Keratinocyte (primary cell): ENCODE data around the gene JTB. TPM values are rescaled to one million over a fixed set of nuclear protein-coding genes. Genes with fewer than 3 reads are reported as not detected.
A peak's percentile ranks its signal among the peaks of the same experiment; 100 is the strongest.

Experiments used
- DNase-seq: peaks from one replicate; pipeline ENCODE4 v3.0.0-alpha.2; 2011; ENCODE audit warnings: low read depth, missing footprints, low spot score
- FAIRE-seq: peaks from 2 replicates; lab custom pipeline; 2011; peaks lifted over from hg19 to GRCh38; lab: Jason Lieb, UNC
- H2AFZ ChIP-seq: 2 replicates; pipeline ENCODE4 v1.6.0; 2012; ENCODE audit warnings: low read length, control low read depth, inconsistent platforms; ENCODE audit not compliant: control insufficient read depth
- H3K27ac ChIP-seq: 2 replicates; pipeline ENCODE4 v1.5.1; 2011; ENCODE audit warnings: low read length; ENCODE audit not compliant: control insufficient read depth, insufficient read depth
- H3K27me3 ChIP-seq: 3 replicates; pipeline ENCODE4 v1.6.0; 2011; ENCODE audit warnings: low read length; ENCODE audit not compliant: control insufficient read depth, insufficient read depth; ENCODE audit errors: extremely low read depth
- H3K36me3 ChIP-seq, 2 experiments: 2 replicates in 1 of 2; 3 replicates in 1 of 2; pipeline ENCODE4 v1.5.1; 2011; ENCODE audit warnings: low read length in 2 of 2, mild to moderate bottlenecking in 1 of 2; ENCODE audit not compliant: control insufficient read depth in 2 of 2, insufficient read depth in 2 of 2; ENCODE audit errors: extremely low read depth in 1 of 2
- H3K4me1 ChIP-seq: 3 replicates; pipeline ENCODE4 v1.5.1; 2011; ENCODE audit warnings: low read length; ENCODE audit not compliant: control insufficient read depth, insufficient read depth; ENCODE audit errors: extremely low read depth
- H3K4me2 ChIP-seq: 3 replicates; pipeline ENCODE4 v1.6.0; 2011; ENCODE audit warnings: low read depth, low read length; ENCODE audit not compliant: control insufficient read depth, insufficient read depth; ENCODE audit errors: extremely low read depth
- H3K4me3 ChIP-seq, 3 experiments: fragments of 200-600 bp in 1 of 3; sonication (generic) in 1 of 3; 2 replicates in 2 of 3; 3 replicates in 1 of 3; pipeline ENCODE4 v1.5.1; 2011 to 2016; ENCODE audit warnings: low read length in 3 of 3, mild to moderate bottlenecking in 3 of 3, control low read depth in 2 of 3, inconsistent platforms in 1 of 3, low read depth in 1 of 3, mixed read lengths in 1 of 3, mixed run types in 1 of 3, moderate library complexity in 1 of 3; ENCODE audit not compliant: control insufficient read depth in 2 of 3, insufficient read depth in 2 of 3; ENCODE audit errors: extremely low read depth in 1 of 3
- H3K79me2 ChIP-seq: 2 replicates; pipeline ENCODE4 v1.6.0; 2012; ENCODE audit warnings: low read length; ENCODE audit not compliant: control insufficient read depth, insufficient read depth
- H3K9ac ChIP-seq: 3 replicates; pipeline ENCODE4 v1.6.0; 2011; ENCODE audit warnings: low read length; ENCODE audit not compliant: control insufficient read depth, insufficient read depth; ENCODE audit errors: extremely low read depth
- H3K9me1 ChIP-seq: 3 replicates; pipeline ENCODE4 v1.6.0; 2011; ENCODE audit warnings: low read length; ENCODE audit not compliant: control insufficient read depth, insufficient read depth; ENCODE audit errors: extremely low read depth
- H3K9me3 ChIP-seq: 2 replicates; pipeline ENCODE4 v1.5.1; 2012; ENCODE audit warnings: low read depth, low read length; ENCODE audit not compliant: control insufficient read depth
- H4K20me1 ChIP-seq: 3 replicates; pipeline ENCODE4 v1.6.0; 2011; ENCODE audit warnings: low read length; ENCODE audit not compliant: control insufficient read depth, insufficient read depth; ENCODE audit errors: extremely low read depth
- EZH2 ChIP-seq: IDR thresholded peaks from one replicate; pipeline ENCODE4 v1.6.1; 2012; ENCODE audit warnings: inconsistent platforms, mild to moderate bottlenecking, low read length, moderate library complexity
- dilution Hi-C: fragments of 300-500 bp; cut with MboI; formaldehyde crosslinking; loops from one replicate; pipeline ENCODE4 v1.7.0; 2020; ENCODE audit warnings: low sequenced_read_pairs; ENCODE audit not compliant: extremely low pct_ligation_motif_present
- polyA plus RNA-seq, 5 experiments: library from polyadenylated mRNA; depleted of rRNA in 3 of 5; stranded (reverse) in 3 of 5; stranded (forward) in 1 of 5; unstranded in 1 of 5; fragments of >200 nt; gene quantifications; 1 replicate in 1 of 5; 2 replicates in 3 of 5; 3 replicates in 1 of 5; pipeline versions ENCODE4 v1.2.1 to v1.2.3, GENCODE V29; 2011 to 2012; ENCODE audit warnings: missing spikeins in 2 of 5, low read depth in 1 of 5, low replicate concordance in 1 of 5
- TF ChIP-seq, protein P1 (sequence below), 3 experiments: IDR thresholded peaks in 1 of 3; conservative IDR thresholded peaks in 1 of 3; optimal IDR thresholded peaks in 1 of 3; 2 replicates in 2 of 3; 3 replicates in 1 of 3; pipeline versions ENCODE3 to v1.5.1; 2011; ENCODE audit warnings: low read length in 3 of 3, mild to moderate bottlenecking in 3 of 3, moderate library complexity in 2 of 3, control low read depth in 1 of 3, inconsistent platforms in 1 of 3; ENCODE audit not compliant: insufficient read depth in 2 of 3; ENCODE audit errors: extremely low read depth in 1 of 3

The JTB gene
- polyA plus RNA-seq, 1 donor (not counting 4 experiments of a cell fraction or from before 2014, with no cell fraction given) = 83.4 TPM

GRCh38 chr1:153945131-153945794 lies 32.2 kb downstream of the JTB start:
- FAIRE-seq (no peak), DNase-seq (no peak)
- Histone ChIP-seq H3K9me1 (no peaks in the 10 kb centered on the region), H4K20me1 (no peaks in the 10 kb centered on the region), H3K9ac (peak overlapping the region; percentile 82), H3K4me2 (peak overlapping the region; percentile 92), H3K27me3 (no peaks in the 10 kb centered on the region), H3K9me3 (no peaks in the 10 kb centered on the region), H3K27ac (peak overlapping the region; percentile 80), H3K4me3 (peak overlapping the region; percentile 75 to 88 (median 79)), H2AFZ (peak overlapping the region; percentile 70), H3K79me2 (peaks cover 22% of the 10 kb centered on the region), H3K36me3 (peaks cover 20 to 35% of the 10 kb centered on the region in 2 experiments), H3K4me1 (peaks cover 10% of the 10 kb centered on the region)
- dilution Hi-C loops = no loop called here
- TF ChIP-seq, protein P1, sequence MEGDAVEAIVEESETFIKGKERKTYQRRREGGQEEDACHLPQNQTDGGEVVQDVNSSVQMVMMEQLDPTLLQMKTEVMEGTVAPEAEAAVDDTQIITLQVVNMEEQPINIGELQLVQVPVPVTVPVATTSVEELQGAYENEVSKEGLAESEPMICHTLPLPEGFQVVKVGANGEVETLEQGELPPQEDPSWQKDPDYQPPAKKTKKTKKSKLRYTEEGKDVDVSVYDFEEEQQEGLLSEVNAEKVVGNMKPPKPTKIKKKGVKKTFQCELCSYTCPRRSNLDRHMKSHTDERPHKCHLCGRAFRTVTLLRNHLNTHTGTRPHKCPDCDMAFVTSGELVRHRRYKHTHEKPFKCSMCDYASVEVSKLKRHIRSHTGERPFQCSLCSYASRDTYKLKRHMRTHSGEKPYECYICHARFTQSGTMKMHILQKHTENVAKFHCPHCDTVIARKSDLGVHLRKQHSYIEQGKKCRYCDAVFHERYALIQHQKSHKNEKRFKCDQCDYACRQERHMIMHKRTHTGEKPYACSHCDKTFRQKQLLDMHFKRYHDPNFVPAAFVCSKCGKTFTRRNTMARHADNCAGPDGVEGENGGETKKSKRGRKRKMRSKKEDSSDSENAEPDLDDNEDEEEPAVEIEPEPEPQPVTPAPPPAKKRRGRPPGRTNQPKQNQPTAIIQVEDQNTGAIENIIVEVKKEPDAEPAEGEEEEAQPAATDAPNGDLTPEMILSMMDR (optimal IDR thresholded peaks at IDR 0.05 in 1 of 3, IDR thresholded peaks at IDR 0.05 in 1 of 3, conservative IDR thresholded peaks at IDR 0.05 in 1 of 3; ENCODE audit: extremely low read depth in 1 of 3, insufficient read depth in 2 of 3, low read length in 3 of 3) = no peak
- no peak for TF ChIP-seq EZH2

DNA sequence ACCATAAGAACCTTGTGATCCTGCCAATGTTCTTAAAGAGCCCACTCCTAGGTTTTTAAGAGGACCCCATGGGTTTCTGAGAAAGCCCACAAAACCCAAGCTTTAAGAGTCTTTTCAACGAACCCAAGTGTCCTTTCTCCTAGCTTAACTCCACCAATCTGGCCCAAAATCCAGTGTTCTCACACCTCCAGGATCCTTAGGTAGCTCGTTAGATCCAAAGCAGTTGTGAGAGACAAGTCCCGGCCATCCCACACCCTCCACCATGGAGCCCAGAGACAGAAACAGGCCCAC lies 32.7 kb downstream of the JTB start:
- Histone ChIP-seq H3K79me2 (peaks cover 22% of the 10 kb centered on the region), H3K9me3 (no peaks in the 10 kb centered on the region), H3K27me3 (no peaks in the 10 kb centered on the region), H4K20me1 (no peaks in the 10 kb centered on the region), H3K4me3 (peak overlapping the region in 1 of 3 experiments; percentile 75), H3K9me1 (no peaks in the 10 kb centered on the region), H3K36me3 (peaks cover 20 to 35% of the 10 kb centered on the region in 2 experiments), H3K4me1 (peaks cover 10% of the 10 kb centered on the region), H3K4me2 (peak overlapping the region; percentile 92), H3K9ac (no peak overlapping the region), H2AFZ (no peak overlapping the region), H3K27ac (no peak overlapping the region)
- no peak for TF ChIP-seq EZH2
- TF ChIP-seq, protein P1 (optimal IDR thresholded peaks at IDR 0.05 in 1 of 3, IDR thresholded peaks at IDR 0.05 in 1 of 3, conservative IDR thresholded peaks at IDR 0.05 in 1 of 3; ENCODE audit: extremely low read depth in 1 of 3, insufficient read depth in 2 of 3, low read length in 3 of 3) = no peak
- DNase-seq = no peak
- FAIRE-seq = no peak
- dilution Hi-C loops = no loop called here
